Ovary (tissue), 10 donors: ENCODE results near the gene BBOF1. TPM values are rescaled to one million over a fixed set of nuclear protein-coding genes. Genes with fewer than 3 reads are reported as not detected.

ENCODE experiments used
- DNase-seq, 5 donors: peaks; one replicate each; pipeline ENCODE4 v3.0.0-alpha.2; 2019 to 2020
- H3K27ac ChIP-seq, 2 donors: fragments of 200-600 bp; one replicate each; pipeline versions ENCODE4 v1.5.1 to v1.8.0; 2019 to 2022
- H3K27me3 ChIP-seq: fragments of 200-600 bp; one replicate; pipeline ENCODE4 v1.8.0; 2022
- H3K36me3 ChIP-seq: fragments of 200-600 bp; sonication (generic); one replicate; pipeline ENCODE4 v1.5.1; 2019
- H3K4me1 ChIP-seq: one replicate; pipeline ENCODE4 v1.8.1; 2013; ENCODE audit warnings: mild to moderate bottlenecking, moderate library complexity; ENCODE audit not compliant: insufficient read depth
- H3K4me3 ChIP-seq: fragments of 200-600 bp; sonication (generic); one replicate; pipeline ENCODE4 v1.5.1; 2017
- H3K9me3 ChIP-seq, 2 donors: fragments of 200-600 bp in 1 of 2; sonication (generic) in 1 of 2; one replicate each; pipeline versions ENCODE4 v1.5.1 to v1.8.1; 2013 to 2019; ENCODE audit warnings: mild to moderate bottlenecking in 1 of 2, moderate library complexity in 1 of 2
- CTCF ChIP-seq, 3 donors: fragments of 450-650 bp in 2 of 3; fragments of 200-600 bp in 1 of 3; IDR thresholded peaks; one replicate each; pipeline versions ENCODE4 v1.5.1 to v1.8.0; 2016 to 2022; ENCODE audit warnings: antibody characterized with exemption in 3 of 3, mild to moderate bottlenecking in 1 of 3
- EP300 ChIP-seq: sonication (generic); formaldehyde crosslinking; IDR thresholded peaks from one replicate; pipeline ENCODE4 v1.6.1; 2017; ENCODE audit warnings: antibody characterized with exemption
- POLR2A ChIP-seq: fragments of 450-650 bp; IDR thresholded peaks from one replicate; pipeline ENCODE4 v1.6.1; 2017; ENCODE audit warnings: antibody characterized with exemption, mild to moderate bottlenecking, moderate library complexity
- WGBS, 3 donors: extraction: QIAGEN DNeasy Blood & Tissue Kit in 1 of 3; methylation state at CpG; one replicate each; pipeline versions ENCODE4 v1.1.5 to v1.1.7; 2013 to 2017; 5-methylcytosine and 5-hydroxymethylcytosine counted together
- intact Hi-C, 4 donors: fragments of 100-400 bp; cut with DNase I; formaldehyde crosslinking; loops; one replicate each; pipeline versions ENCODE4 v1.11.0 to v1.15.1; 2022 to 2023
- long read RNA-seq, 3 donors: library from polyadenylated mRNA in 2 of 3; unstranded in 2 of 3; transcript quantifications; one replicate each; pipeline ENCODE4 v2.0.0 and lab custom pipeline, GENCODE V29; 2021 to 2026
- polyA plus RNA-seq, 2 donors: library from polyadenylated mRNA; stranded (reverse); fragments of 200-250 nt in 1 of 2; fragments of 350-450 nt in 1 of 2; fragmentation: Illumina TruSeq in 1 of 2; extraction: RNeasy Lipid Tissue Mini Kit (QIAGEN cat#74804) in 1 of 2; gene quantifications; one replicate each; pipeline ENCODE4 v1.2.3, GENCODE V29; 2013 to 2014
- total RNA-seq, 7 donors: library from RNA; depleted of rRNA in 2 of 7; stranded (reverse); fragments of >200 nt in 2 of 7; fragmentation: NEBNext Ultra II Directional in 3 of 7; extraction: Animal tissue kit (Norgen Biotek cat#: 25700) in 3 of 7; gene quantifications; one replicate each; pipeline versions ENCODE4 v1.1.0 to v1.2.4, GENCODE V29; 2016 to 2023
- donor health status: DM: no; HTN: no; CAD: no; lungs with moderate emphysema.
- donor health status: DM: no; HTN: no; CAD: no.
- donor health status: Bipolar disorder and iron deficiency.
- donor health status: DM: yes; HTN: yes; CAD: no.
- donor health status: DM: no; HTN: no; CAD: no.
- donor health status: DM: yes; HTN: yes; CAD: no.

BBOF1 gene
- total RNA-seq = 10 to 100 TPM in 2 of 7 donors, 1 to 10 TPM in 5; 1.7 to 16.5 (median 4.9) TPM
- polyA plus RNA-seq = 10 to 100 TPM in 1 of 2 donors, 1 to 10 TPM in 1; 4.1 to 11.5 TPM
- long read RNA-seq, donor 1, partial matches to known transcripts = 0 of 15 reads
- long read RNA-seq, donor 1, other reads (novel, unspliced or antisense) = 15 of 15 reads
- long read RNA-seq, donor 2, partial matches to known transcripts = 8 of 8 reads
- long read RNA-seq, donor 2, other reads (novel, unspliced or antisense) = 0 of 8 reads
- long read RNA-seq, donor 3, partial matches to known transcripts = 2 of 26 reads
- long read RNA-seq, donor 3, other reads (novel, unspliced or antisense) = 23 of 26 reads

GRCh38 chr14:74018586-74019407, at the start of gene BBOF1, which contains the start of gene ENTPD5:
Gene BBOF1 (plus strand): TSS chr14:74019349. CDS start chr14:74019479, 130 bp downstream.
Gene ENTPD5 (minus strand): TSS chr14:74019288. CDS start chr14:73988102, 31,186 bp downstream.
- TF ChIP-seq POLR2A (peak; percentile 86), EP300 (no peak), CTCF (IDR thresholded peaks at IDR 0.05) (peak in 2 of 3 donors; percentile 13 to 20)
- WGBS, 3 donors = 0% methylated on average over 70 to 93 of the region's 93 CpGs
- Histone ChIP-seq H3K4me1 (no peaks in the 10 kb centered on the region), H3K27ac (peak within 1 kb of the TSS; percentile 81 to 95), H3K36me3 (no peaks in the 10 kb centered on the region), H3K4me3 (peak within 1 kb of the TSS; percentile 70), H3K9me3 (no peaks in the 10 kb centered on the region), H3K27me3 (no peaks in the 10 kb centered on the region)
- DNase-seq = peak; percentile 84 to 91 (median 89)
- intact Hi-C loops = loop anchor here in 1 of 4 donors (10.0 kb wide), 1 partner anchor 134 kb away; the partner anchor contains the start of gene ZNF410

- intact Hi-C loops = no loop called here
- no peaks in the 10 kb centered on the region for H3K36me3 ChIP-seq
- 79 to 86% (median 80%) methylated on average over 2 of the region's 2 CpGs for WGBS, 3 donors
- DNase-seq = no peak
- no peak for TF ChIP-seq EP300
- TF ChIP-seq POLR2A = no peak
- TF ChIP-seq CTCF (IDR thresholded peaks at IDR 0.05) = no peak
- no peaks in the 10 kb centered on the region for H3K27me3 ChIP-seq
- H3K4me1 ChIP-seq = no peaks in the 10 kb centered on the region
- no peak overlapping the region for H3K27ac ChIP-seq
- H3K9me3 ChIP-seq = no peaks in the 10 kb centered on the region
- H3K4me3 ChIP-seq = no peak overlapping the region
Measured at GRCh38 chr14:73973497-73973896, 45.7 kb upstream of the BBOF1 start.

GRCh38 chr14:73976125-73976524, 43.0 kb upstream of the BBOF1 start:
- Histone ChIP-seq H3K36me3 (no peaks in the 10 kb centered on the region), H3K9me3 (no peaks in the 10 kb centered on the region), H3K27me3 (no peaks in the 10 kb centered on the region), H3K4me3 (no peak overlapping the region), H3K27ac (no peak overlapping the region), H3K4me1 (no peaks in the 10 kb centered on the region)
- no peak for TF ChIP-seq EP300
- intact Hi-C loops = no loop called here
- DNase-seq = no peak
- whole genome bisulfite sequencing, 3 donors = 87 to 93% (median 87%) methylated on average over 6 of the region's 6 CpGs

GRCh38 chr14:73977896-73978295, 41.3 kb upstream of the BBOF1 start:
- no peaks in the 10 kb centered on the region for H3K36me3 ChIP-seq

More at GRCh38 chr14:73977896-73978295, 41.3 kb upstream of the BBOF1 start:
- no peak overlapping the region for H3K4me3 ChIP-seq
- no peaks in the 10 kb centered on the region for H3K27me3 ChIP-seq
- 36 to 72% (median 38%) methylated on average over 4 of the region's 4 CpGs for WGBS, 3 donors
- no peaks in the 10 kb centered on the region for H3K9me3 ChIP-seq
- intact Hi-C loops = no loop called here
- DNase-seq = no peak
- H3K4me1 ChIP-seq = no peaks in the 10 kb centered on the region
- TF ChIP-seq CTCF (IDR thresholded peaks at IDR 0.05) (no peak), POLR2A (no peak), EP300 (no peak)
- no peak overlapping the region for H3K27ac ChIP-seq
